GM12874 (cell line): ENCODE data around the gene SELENBP1.

Experiments used
- CTCF ChIP-seq: IDR thresholded peaks from 2 replicates; pipeline ENCODE4 v1.5.1; 2011; ENCODE audit warnings: low read depth, mild to moderate bottlenecking, control low read depth, low read length, moderate library complexity; ENCODE audit not compliant: insufficient read depth

SELENBP1 gene

GRCh38 chr1:151372058-151372934 lies at the start of gene SELENBP1:
Gene SELENBP1 (minus strand): TSS chr1:151372705. CDS start chr1:151372641, 64 bp downstream.
- no peak for TF ChIP-seq CTCF

- TF ChIP-seq CTCF = no peak
Measured at GRCh38 chr1:151419819-151420218, 47.3 kb upstream of the SELENBP1 start.

GRCh38 chr1:151418081-151418480 lies 45.6 kb upstream of the SELENBP1 start:
- TF ChIP-seq CTCF = no peak

- no peak for TF ChIP-seq CTCF
Measured at GRCh38 chr1:151416231-151416630, 43.7 kb upstream of the SELENBP1 start.

GRCh38 chr1:151411884-151412283 lies 39.4 kb upstream of the SELENBP1 start:
- no peak for TF ChIP-seq CTCF

GRCh38 chr1:151408891-151409290 lies 36.4 kb upstream of the SELENBP1 start:
- no peak for TF ChIP-seq CTCF

GRCh38 chr1:151407304-151407703 lies 34.8 kb upstream of the SELENBP1 start:
- no peak for TF ChIP-seq CTCF
